Suprapubic skin (tissue), 4 donors: ENCODE measurements around the gene TNPO2. TPM values are rescaled to one million over a fixed set of nuclear protein-coding genes. Genes with fewer than 3 reads are reported as not detected.

Experiments used
- DNase-seq, 2 donors: peaks; one replicate each; pipeline ENCODE4 v3.0.0-alpha.2; 2019; ENCODE audit warnings: low spot score in 2 of 2
- H3K27ac ChIP-seq: fragments of 200-600 bp; sonication (generic); one replicate; pipeline ENCODE4 v1.5.1; 2019
- H3K27me3 ChIP-seq: fragments of 200-600 bp; sonication (generic); one replicate; pipeline ENCODE4 v1.5.1; 2019
- H3K36me3 ChIP-seq: fragments of 200-600 bp; sonication (generic); one replicate; pipeline ENCODE4 v1.5.1; 2019
- H3K4me1 ChIP-seq: fragments of 200-600 bp; sonication (generic); one replicate; pipeline ENCODE4 v1.5.1; 2019
- H3K4me3 ChIP-seq: fragments of 200-600 bp; sonication (generic); one replicate; pipeline ENCODE4 v1.5.1; 2019; ENCODE audit warnings: mild to moderate bottlenecking
- H3K9me3 ChIP-seq: fragments of 200-600 bp; sonication (generic); one replicate; pipeline ENCODE4 v1.5.1; 2019
- EP300 ChIP-seq: sonication (generic); formaldehyde crosslinking; IDR thresholded peaks from one replicate; pipeline ENCODE4 v1.6.1; 2017; ENCODE audit warnings: antibody characterized with exemption
- POLR2A ChIP-seq, 2 donors: fragments of 450-650 bp; IDR thresholded peaks; one replicate each; pipeline ENCODE4 v1.6.1; 2017; ENCODE audit warnings: antibody characterized with exemption in 2 of 2, mild to moderate bottlenecking in 2 of 2, moderate library complexity in 2 of 2
- POLR2AphosphoS5 ChIP-seq, 3 donors: sonication (generic); formaldehyde crosslinking; IDR thresholded peaks; one replicate each; pipeline ENCODE4 v1.6.1; 2017; ENCODE audit warnings: antibody characterized with exemption in 3 of 3
- WGBS: methylation state at CpG from one replicate; pipeline ENCODE4 v1.1.5; 2018; 5-methylcytosine and 5-hydroxymethylcytosine counted together
- total RNA-seq, 4 donors: library from RNA; depleted of rRNA; stranded (reverse); fragments of >200 nt; gene quantifications; one replicate each; pipeline ENCODE4 v1.1.0, GENCODE V29; 2016
- TF ChIP-seq, protein P1 (sequence below), 2 donors: fragments of 200-600 bp in 1 of 2; fragments of 450-650 bp in 1 of 2; sonication (generic) in 1 of 2; IDR thresholded peaks; one replicate each; pipeline ENCODE4 v1.5.1; 2016 to 2019; ENCODE audit warnings: antibody characterized with exemption in 2 of 2, mild to moderate bottlenecking in 1 of 2, moderate library complexity in 1 of 2

Gene TNPO2
- total RNA-seq, 4 donors from 2014 or later = 94.6 to 206 (median 110) TPM

GRCh38 chr19:12676928-12677327 is 46.8 kb downstream of the TNPO2 start:
- no peaks in the 10 kb centered on the region for H3K27me3 ChIP-seq
- TF ChIP-seq POLR2A (IDR thresholded peaks at IDR 0.05) = no peak
- no peak for TF ChIP-seq EP300
- TF ChIP-seq, protein P1, sequence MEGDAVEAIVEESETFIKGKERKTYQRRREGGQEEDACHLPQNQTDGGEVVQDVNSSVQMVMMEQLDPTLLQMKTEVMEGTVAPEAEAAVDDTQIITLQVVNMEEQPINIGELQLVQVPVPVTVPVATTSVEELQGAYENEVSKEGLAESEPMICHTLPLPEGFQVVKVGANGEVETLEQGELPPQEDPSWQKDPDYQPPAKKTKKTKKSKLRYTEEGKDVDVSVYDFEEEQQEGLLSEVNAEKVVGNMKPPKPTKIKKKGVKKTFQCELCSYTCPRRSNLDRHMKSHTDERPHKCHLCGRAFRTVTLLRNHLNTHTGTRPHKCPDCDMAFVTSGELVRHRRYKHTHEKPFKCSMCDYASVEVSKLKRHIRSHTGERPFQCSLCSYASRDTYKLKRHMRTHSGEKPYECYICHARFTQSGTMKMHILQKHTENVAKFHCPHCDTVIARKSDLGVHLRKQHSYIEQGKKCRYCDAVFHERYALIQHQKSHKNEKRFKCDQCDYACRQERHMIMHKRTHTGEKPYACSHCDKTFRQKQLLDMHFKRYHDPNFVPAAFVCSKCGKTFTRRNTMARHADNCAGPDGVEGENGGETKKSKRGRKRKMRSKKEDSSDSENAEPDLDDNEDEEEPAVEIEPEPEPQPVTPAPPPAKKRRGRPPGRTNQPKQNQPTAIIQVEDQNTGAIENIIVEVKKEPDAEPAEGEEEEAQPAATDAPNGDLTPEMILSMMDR (IDR thresholded peaks at IDR 0.05) = no peak
- TF ChIP-seq POLR2AphosphoS5 (IDR thresholded peaks at IDR 0.05) = no peak
- peaks cover 17% of the 10 kb centered on the region for H3K4me1 ChIP-seq
- H3K36me3 ChIP-seq = peaks cover 77% of the 10 kb centered on the region
- H3K27ac ChIP-seq = no peak overlapping the region
- H3K9me3 ChIP-seq = no peaks in the 10 kb centered on the region
- 88% methylated on average over 10 of the region's 12 CpGs for WGBS
- no peak overlapping the region for H3K4me3 ChIP-seq
- no peak for DNase-seq

DNA sequence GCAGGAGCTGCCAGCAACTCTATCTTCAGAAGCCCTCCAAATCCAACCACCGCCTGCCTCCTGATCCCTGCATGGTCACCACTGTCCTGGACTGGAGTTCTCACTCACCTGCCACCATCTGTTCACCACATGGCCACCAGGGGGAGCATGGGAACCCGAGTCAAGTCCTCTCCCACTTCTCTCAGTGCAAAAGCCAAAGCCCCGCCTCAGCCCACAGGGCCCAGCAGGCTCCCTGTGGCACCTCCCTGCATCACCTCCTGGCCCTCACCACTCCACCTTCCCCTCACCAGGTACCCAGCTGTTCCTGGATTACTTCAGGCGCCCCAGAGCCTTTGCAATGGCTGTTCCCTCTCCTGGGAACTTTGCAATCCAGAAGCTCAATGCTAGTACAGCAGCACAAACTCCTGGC is 47.3 kb downstream of the TNPO2 start:
- peaks cover 17% of the 10 kb centered on the region for H3K4me1 ChIP-seq
- no peak overlapping the region for H3K4me3 ChIP-seq
- WGBS = 5% methylated on average over 4 of the region's 4 CpGs
- H3K27me3 ChIP-seq = no peaks in the 10 kb centered on the region
- no peaks in the 10 kb centered on the region for H3K9me3 ChIP-seq
- no peak for TF ChIP-seq POLR2A (IDR thresholded peaks at IDR 0.05)
- TF ChIP-seq, protein P1 (IDR thresholded peaks at IDR 0.05) = peak; percentile 73 to 83
- H3K27ac ChIP-seq = no peak overlapping the region
- DNase-seq = peak; percentile 91 to 92
- peaks cover 77% of the 10 kb centered on the region for H3K36me3 ChIP-seq

GRCh38 chr19:12675940-12676339 is 47.8 kb downstream of the TNPO2 start:
- Histone ChIP-seq H3K9me3 (no peaks in the 10 kb centered on the region), H3K27me3 (no peaks in the 10 kb centered on the region), H3K36me3 (peaks cover 77% of the 10 kb centered on the region), H3K4me3 (no peak overlapping the region), H3K27ac (no peak overlapping the region), H3K4me1 (peaks cover 17% of the 10 kb centered on the region)
- TF ChIP-seq POLR2AphosphoS5 (IDR thresholded peaks at IDR 0.05) (no peak), POLR2A (IDR thresholded peaks at IDR 0.05) (no peak), EP300 (no peak)
- TF ChIP-seq, protein P1 (IDR thresholded peaks at IDR 0.05) = no peak
- 88% methylated on average over 10 of the region's 15 CpGs for WGBS
- no peak for DNase-seq

DNA sequence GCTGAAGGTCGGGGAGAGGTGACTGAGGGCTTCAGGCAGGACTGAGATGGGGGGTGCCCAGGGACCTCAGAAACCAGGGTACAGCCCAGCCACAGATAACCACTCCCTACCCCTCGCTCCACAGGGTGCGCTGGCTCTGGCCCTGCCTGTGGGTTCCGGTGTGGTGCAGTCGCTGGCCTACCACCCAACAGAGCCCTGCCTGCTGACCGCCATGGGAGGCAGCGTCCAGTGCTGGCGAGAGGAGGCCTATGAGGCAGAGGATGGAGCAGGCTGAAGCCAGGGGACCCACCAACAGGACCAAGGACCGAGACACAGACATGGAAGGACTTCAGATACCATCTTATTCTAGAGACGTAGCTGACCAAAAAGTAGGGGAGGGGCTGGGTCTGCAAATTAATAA is 48.3 kb downstream of the TNPO2 start:
- Histone ChIP-seq H3K9me3 (no peaks in the 10 kb centered on the region), H3K27ac (no peak overlapping the region), H3K27me3 (no peaks in the 10 kb centered on the region), H3K4me3 (no peak overlapping the region), H3K36me3 (peaks cover 77% of the 10 kb centered on the region), H3K4me1 (peaks cover 17% of the 10 kb centered on the region)
- 92% methylated on average over 10 of the region's 10 CpGs for WGBS
- no peak for DNase-seq
- no peak for TF ChIP-seq POLR2AphosphoS5 (IDR thresholded peaks at IDR 0.05)
- TF ChIP-seq EP300 = no peak
- no peak for TF ChIP-seq POLR2A (IDR thresholded peaks at IDR 0.05)
- TF ChIP-seq, protein P1 (IDR thresholded peaks at IDR 0.05) = no peak

- no peaks in the 10 kb centered on the region for H3K27me3 ChIP-seq
- H3K9me3 ChIP-seq = no peaks in the 10 kb centered on the region
- peaks cover 58% of the 10 kb centered on the region for H3K36me3 ChIP-seq
- TF ChIP-seq POLR2A (IDR thresholded peaks at IDR 0.05) (no peak), POLR2AphosphoS5 (IDR thresholded peaks at IDR 0.05) (no peak), EP300 (no peak)
- TF ChIP-seq, protein P1 (IDR thresholded peaks at IDR 0.05) = no peak
- no peak overlapping the region for H3K4me3 ChIP-seq
- no peak overlapping the region for H3K27ac ChIP-seq
- 80% methylated on average over 1 of the region's 10 CpGs for WGBS
- no peak for DNase-seq
- peaks cover 28% of the 10 kb centered on the region for H3K4me1 ChIP-seq
These were observed 51.0 kb downstream of the TNPO2 start for GRCh38 chr19:12672744-12673143.
